Measurements from ENCODE around the gene CACTIN.

CACTIN gene

DNA sequence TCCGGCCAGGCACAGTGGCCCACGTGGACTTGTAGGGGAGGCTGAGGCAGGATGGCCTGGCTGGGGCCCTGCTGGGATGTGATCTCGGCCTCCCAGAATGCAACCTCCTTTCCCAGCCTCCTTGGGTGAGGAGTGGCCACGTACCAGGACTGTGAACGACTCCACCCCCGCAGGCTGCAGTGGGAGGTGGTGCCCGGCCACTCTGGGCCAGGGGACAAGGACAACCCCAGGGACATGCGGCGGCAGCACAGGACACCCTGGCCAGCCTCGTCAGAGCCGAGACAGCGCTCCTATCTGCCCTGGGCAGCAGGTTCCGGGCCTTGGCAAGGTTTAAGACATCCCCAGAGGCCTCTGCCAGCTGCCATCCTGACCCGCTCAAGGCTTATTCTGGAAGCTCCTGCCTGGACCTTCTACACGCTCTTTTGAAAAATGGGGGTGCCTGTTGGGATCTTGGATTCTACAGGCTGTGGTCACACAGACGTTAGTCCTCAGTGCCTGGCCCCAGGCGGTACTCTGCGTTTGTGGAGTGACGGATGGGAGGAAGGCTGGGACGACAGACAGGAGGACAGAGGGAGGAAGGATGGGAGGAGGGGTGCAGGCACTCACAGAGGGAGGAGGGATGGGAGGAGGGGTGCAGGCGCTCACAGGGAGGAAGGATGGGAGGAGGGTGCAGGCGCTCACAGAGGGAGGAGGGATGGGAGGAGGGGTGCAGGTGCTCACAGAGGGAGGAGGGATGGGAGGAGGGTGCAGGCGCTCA is 19.9 kb upstream of the CACTIN start:
- FAIRE-seq (no peak), DNase-seq (ENCODE audit: low spot score) (no peak)

DNA sequence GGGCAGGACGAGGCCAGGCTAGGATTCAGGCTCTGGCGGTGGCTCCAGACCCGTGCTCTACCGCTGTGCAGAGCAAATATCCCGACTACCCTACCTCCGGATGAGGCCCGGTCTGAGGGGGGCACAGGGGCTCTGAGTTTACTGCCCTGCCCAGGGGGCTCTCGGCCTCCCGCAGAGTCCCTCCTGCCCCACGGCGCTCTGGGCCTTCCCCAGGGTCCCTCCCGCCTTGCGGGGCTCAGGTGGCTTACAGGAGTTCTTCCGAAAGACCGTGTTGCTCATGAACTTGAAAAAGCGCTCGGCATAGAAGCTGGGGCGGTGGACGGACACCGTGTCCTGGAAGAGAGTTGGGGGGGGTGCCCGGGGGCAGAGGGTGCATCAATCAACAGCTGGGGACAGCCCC is 19.1 kb upstream of the CACTIN start:
- no peak for DNase-seq (ENCODE audit: low spot score)
- FAIRE-seq = no peak

DNA sequence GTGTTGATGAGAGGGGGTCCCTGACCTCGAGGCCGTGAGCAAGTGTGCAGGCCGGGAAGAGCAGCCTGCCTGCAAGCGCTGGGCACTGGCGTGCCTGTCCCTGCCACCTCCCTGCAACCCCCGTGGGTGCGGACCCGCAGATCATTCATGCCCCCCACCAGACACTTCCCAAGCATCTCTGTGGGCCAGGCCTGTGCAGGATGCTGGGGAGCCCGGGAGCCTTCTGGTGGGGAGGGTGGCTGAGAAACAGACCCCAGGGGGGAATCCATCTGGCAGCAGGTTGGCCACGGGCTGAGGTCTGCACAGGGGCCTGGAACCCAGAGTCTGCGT is 18.4 kb upstream of the CACTIN start:
- FAIRE-seq (no peak), DNase-seq (ENCODE audit: low spot score) (no peak)

DNA sequence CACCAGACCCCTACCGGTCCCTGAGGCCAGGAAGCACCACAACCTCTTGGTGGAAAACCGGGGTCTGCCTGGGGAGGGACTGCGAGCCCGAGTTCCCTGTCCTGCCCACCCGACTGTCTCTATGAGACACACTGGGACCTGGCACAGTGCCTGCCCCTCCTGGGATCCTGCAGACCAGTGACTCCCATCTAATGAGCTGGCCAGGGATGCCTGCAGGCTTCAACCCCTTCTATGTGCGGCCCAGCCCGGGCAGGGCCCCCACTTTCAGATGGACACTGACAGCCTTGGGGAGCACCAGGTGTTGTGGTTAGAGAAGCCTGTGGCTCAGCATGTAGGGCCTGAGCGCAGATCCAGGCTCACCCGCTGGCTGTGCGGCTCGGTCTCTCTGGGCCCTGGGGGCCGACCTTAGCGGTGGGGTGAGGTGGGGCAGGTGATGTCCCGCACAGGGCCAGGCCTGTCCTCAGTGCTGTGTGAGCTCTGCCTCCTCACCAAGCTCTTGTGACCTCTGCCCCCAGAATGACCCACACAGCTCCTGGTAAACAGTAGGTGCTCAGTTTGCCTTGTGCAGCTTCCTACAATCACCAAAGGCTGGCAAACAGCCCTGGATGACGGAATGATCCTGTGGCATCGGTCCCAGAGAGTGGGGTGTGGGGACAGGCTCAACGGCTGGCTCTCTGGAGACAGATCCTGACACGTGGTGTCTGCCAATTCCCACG is 17.9 kb upstream of the CACTIN start:
- FAIRE-seq (no peak), DNase-seq (ENCODE audit: low spot score) (no peak)

DNA sequence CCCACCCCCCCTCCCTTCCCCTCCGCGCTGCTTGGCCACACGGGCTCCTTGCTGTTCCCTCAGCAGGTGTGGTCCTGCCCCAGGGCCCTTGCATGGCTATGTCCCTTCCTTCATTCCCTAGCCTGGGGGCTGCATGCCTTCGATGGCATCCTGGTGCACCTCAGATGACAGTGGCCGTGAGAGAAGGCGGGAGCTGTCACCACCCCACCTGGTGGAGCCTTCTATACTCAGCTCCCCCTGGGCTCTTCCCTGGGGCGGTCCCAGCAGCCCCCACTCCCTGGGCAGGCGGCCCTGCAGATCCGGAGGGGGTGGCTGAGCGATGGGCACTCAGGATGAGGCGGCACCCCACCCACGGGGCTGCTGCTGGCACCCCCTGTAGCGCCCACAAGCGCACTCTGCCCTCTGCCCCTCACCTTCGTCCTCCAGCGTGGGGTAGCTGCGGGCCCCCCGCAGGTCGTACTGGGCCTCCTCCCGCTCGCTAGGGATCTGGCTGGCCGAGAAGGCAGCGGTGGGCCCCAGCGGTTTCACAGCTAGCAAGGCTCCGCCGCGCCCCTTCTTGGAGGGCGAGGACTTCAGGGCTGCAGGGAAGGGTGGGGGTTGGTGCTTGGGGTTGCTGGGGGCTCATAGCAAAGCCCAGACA is 17.2 kb upstream of the CACTIN start:
- no peak for FAIRE-seq
- DNase-seq (ENCODE audit: low spot score) = no peak

DNA sequence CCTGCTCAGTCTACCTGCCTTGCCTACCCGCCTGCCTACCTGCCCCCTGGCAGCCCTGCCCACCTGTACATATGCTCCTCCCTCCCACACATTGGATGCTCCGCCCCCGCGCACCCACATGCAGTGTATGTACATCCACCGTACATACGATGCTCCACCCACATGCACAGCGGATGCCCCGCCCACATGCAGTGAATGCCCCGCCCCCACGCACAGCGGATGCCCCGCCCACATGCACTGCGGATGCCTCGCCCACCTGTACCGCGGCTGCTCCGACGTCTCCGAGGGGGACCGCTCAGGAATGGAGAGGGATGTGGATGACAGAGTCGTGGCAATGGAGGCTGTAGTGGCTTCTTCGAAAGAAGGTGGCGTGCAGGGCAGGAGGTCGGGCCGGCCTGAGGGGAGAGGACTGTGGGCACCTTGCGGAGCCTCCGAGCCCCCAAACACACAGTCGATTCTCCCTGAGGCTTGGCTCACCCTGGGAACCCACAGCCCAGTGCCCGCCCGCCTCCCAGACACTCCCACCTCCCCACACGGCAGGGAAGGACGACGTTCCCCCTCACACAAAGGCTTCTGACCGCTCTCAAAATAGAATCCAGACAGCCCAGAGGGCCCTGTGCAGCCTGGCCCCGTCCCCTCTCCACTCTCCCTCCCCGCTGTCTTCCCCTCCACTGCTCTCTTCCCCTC is 16.5 kb upstream of the CACTIN start:
- FAIRE-seq = no peak

DNA sequence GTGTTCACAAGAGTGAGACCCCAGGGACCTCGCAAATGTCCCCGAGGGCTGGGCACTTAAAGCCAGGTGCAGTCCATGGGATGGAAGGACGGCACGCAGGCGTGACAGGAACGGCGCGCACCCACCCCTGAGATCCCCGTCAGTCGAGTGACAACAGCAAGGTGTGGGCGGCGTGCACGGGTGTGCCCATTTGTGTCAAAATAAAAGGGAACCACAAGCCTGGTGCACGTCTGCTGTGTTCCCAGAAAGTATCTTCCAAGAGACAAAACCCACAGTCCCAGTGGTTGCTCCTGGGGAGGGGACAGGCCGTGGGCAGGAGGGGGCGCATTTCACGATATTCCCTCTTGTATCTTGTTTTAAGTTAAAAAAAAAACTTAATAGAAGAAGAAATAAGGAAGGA is 15.7 kb upstream of the CACTIN start:
- DNase-seq (ENCODE audit: low spot score) (no peak), FAIRE-seq (no peak)

More for the DNA sequence above, 16.5 kb upstream of the CACTIN start:
- DNase-seq (ENCODE audit: low spot score) = no peak

DNA sequence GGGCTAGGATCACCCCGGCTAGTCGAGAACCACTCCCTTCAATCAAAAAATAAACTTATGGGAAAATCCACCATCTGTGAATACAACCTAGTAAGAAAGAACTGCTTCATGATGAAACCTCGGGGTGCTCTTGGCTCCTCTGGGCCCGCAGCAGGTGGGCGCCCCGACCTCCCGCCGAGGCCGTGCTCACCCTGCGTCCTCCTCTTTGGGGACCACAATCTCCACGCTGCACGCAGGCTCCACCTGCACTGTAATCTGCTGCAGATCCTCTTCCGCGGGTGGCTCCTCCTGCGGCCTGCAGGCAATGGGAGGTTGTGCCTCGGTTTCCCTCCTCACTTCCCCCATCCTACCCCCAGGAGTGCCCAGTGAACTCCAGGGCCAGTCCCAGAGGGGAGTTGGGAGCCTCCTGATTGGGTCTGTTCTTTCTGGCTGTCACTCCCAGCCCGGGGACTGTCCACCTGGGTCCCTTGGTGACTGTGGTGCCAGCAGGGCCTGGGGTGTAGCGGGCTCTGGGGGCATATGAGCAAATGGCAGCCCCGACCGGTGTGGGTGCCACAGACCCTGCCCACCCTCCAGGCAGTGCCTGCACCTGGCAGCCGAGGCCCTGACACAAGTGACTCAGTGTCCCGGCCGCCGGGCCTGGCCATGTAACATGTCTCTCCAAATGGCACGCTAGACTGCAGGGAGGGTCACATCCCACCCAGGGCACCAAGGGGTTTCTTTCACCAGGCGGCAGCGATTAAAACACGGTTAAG is 15.1 kb upstream of the CACTIN start:
- no peak for FAIRE-seq

DNA sequence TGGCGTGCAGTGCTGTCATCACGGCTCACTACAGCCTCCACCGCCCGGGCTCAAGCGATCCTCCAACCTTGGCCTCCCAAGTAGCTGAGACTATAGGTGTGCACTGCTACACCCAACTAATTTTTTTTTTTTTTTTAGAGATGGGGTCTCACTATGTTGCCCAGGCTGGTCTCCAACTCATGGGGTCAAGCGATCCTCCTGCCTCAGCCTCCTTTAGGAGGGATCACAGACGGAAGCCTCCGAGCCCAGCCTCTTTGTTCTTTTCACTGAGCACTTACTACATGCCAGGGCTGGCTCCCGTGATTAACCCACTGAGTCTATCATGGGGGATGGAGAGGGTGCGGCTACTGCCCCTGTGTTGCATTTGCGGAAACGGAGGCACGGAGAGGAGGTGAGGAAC is 12.9 kb upstream of the CACTIN start:
- FAIRE-seq = no peak
- no peak for DNase-seq (ENCODE audit: low spot score)

More for the DNA sequence above, 15.1 kb upstream of the CACTIN start:
- no peak for DNase-seq (ENCODE audit: low spot score)

DNA sequence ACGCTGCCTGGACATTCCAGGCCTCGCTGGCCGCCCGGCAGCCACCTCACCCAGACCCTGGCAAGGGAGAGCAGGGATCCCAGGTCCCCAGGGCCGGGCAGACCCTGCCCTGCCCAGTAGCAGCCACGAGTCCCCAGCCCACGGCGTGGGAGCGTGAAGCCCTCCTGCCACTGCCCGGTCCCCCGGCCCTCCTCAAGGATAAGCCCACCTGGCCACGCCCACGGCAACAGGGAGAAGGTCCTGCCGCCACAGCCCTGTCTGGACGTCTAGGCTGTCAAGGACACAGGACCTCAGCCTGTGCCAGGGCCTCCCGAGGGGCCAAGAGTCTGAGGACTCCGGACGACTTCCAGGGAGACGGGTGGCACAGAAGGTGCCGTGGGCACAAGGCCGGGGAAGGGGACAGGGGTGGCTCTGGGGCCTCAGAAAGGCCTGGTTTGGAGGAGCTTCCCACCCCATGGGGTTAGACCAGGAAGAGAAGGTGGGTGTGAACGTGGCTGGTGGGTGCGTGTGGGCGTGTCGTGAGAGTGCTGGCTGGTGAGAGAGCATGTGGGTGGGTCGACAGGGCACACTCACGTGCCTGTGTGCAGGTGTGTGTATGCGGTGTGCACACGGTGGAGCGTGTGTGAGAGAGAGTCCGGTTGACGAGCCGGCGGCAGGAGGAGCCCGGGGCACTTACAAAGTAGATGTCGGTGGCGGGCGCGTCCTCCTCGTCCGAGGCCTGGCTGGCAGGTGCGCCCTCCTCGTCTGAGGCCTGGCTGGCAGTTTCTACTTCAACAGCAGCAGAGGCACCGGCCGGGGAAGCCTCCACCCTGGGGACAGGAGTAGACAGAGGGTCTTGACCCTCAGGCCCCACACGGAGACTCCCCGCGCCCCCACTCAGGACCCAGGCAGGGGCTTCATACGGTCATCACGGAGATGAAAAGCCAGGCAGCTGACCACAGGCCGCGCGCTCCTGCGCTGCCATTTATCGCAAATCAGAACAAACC is 11.9 kb upstream of the CACTIN start:
- FAIRE-seq = no peak
- DNase-seq (ENCODE audit: low spot score) = no peak

DNA sequence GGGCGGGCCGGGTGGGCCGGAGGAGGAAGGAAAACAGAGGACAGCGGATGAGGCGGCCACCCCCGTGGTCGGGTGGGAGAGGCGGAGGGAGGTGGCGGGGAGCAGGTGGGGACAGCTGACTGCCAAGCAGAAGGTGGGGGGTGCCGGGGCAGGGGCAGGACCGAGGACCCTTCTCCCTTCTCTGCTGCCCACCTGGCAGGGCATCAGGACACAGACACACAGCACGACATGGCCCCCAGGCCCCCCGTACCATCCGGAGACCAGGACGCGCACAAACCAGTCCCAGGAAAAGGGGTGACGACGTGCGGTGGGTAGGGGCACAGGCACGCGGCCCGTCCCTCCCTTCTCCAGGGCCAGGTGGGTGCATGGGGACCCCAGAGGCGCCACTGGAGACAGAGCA is 11.0 kb upstream of the CACTIN start:
- FAIRE-seq (no peak), DNase-seq (ENCODE audit: low spot score) (no peak)

DNA sequence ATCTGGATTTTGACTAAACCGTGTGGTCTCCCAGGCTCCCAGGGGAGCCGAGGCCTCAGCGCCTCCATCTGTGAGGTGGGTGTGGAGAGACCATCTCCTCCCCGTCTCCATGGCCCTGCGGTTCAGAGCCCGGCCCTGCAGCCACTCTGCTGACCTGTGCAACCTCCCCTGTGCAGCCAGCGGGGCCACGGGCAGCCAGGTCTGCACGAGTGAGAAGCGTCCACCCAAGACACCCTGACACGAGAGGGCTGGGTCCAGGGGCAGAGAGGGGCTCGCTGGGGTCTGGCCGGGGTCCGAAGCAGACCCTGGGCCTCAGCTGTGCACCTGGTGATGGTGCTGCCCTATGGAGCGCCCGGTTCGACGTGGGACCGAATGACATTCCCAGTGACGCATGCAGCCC is 10.4 kb upstream of the CACTIN start:
- no peak for DNase-seq (ENCODE audit: low spot score)
- FAIRE-seq = no peak

DNA sequence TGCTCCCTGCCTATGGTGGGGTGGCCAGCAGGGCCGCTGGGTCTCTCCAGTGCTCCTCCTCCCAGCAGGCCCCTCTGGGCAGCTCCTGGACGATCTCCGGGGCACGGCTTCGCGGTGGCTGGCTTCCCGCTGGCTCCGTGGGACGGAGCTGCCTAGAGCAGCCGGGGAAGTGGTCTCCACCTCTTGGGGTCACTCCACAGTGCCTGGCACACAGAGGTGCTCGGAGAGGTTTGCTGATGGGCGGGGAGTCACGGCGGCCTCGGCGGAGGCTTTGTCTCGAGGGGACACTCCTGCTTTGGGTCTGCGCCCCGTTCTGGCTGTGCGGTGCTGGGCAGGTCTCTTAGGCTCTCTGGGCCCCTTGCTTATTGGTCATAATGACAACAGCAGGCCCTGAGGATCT is 9.9 kb upstream of the CACTIN start:
- no peak for FAIRE-seq

DNA sequence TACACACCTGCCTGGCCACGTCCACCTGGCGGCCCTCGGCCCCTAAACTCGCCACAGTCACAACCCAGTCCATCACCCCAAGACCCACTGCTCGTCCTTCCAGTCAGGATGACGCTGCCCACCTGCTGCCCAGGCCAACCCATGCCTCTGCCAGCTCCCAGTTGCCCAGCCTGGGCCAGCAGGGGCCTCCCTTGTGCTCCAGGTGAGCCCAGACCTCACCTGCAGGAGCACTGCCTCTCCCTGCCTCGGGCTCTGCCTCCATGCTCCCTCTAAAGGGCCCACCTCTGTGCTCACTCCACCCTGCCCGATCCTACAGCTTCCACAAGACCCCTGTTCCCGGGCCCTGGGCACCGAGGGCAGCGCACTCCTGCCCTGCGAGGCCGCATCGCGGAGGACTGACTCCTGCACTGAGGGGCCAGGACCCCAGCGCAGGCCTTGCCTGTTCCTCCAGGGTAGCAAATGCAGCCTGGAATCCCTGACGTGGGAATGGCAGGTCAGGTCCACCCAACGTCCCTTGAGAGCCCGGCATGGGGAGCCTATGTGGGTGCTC is 8.0 kb upstream of the CACTIN start:
- no peak for FAIRE-seq

More for the DNA sequence above, 9.9 kb upstream of the CACTIN start:
- DNase-seq (ENCODE audit: low spot score) = no peak

DNA sequence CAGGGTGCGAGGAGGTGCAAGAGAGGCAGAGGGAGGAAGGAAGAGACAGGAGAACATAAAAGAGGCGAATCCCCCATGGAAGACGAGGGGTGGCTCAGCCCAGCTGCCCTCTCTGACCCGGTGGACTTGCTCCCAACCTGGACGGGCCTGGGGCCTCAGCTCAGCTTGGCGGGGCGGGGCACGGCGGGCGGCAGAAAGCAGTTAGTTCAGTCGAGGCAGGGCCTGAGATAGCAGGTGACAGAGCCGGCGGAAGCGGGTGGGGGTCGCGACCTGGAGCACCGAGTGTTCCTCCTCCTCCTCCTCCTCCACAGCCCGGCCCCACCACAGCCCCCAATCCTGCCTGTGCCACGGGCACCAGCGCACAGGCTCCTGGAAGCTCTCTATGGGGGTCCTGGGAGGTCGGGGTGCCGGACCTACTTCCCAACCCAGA is 7.0 kb upstream of the CACTIN start:
- no peak for DNase-seq (ENCODE audit: low spot score)
- FAIRE-seq = no peak

More for the DNA sequence above, 8.0 kb upstream of the CACTIN start:
- DNase-seq (ENCODE audit: low spot score) = no peak

DNA sequence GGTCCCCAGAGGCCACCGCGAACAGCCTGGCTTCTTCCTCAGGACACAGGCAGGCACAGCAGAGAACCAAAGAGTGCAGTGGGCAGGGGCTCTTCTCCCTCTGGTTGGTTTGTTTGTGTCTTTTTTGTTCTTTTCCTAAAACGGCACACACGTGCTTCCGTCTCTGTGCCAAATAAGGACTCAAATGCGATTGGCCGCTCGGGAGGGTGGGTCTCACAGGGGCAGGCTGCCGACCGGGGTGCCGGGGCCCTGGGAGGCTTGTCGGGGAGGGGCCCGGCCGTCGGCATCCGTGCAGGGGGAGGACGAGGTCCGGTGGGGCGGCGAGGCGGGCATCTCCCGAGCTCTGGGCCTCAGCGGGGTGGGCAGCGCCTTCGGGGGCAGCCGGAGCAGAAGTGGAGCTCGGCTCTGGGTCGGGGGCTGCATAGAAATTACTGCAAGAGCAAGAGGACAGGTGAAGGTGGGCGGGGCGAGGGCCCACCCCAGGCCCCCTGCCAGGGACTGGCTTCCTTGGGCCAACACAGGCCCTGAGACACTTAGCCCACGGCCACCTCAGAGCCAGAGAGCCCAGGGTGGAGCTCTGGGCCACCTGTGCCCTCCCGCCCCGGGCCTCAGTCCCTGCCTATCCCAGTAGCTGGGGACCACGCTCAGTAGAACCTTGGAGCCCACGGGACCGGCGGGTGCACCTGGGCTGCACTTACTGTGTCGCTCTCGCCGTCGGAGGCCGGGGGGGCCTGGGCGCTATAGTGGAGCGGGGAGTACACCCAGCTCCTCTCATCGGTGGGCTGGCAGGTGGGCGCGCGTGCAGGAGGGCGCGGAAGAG is 6.4 kb upstream of the CACTIN start:
- FAIRE-seq (no peak), DNase-seq (ENCODE audit: low spot score) (no peak)

DNA sequence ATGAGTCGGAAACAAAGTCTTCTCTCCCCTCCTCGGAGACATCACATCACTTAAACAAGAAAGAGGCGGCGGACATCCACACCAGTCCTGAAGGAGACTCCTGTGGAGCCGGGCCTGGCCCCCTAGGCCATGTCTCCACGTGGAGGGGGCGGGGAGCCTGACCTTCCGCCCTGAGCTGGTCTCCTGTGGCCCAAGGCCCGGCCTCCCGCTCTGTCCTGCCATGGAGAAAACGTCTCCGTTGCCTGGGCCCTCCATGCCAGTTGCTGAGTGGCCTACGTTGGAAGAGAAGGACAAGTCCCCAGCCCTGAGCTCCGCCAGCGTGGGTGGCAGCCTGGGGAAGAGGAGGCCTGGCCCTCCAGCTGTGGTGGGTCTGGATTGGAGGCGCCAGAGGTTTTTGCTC is 5.5 kb upstream of the CACTIN start:
- no peak for FAIRE-seq
- no peak for DNase-seq (ENCODE audit: low spot score)

DNA sequence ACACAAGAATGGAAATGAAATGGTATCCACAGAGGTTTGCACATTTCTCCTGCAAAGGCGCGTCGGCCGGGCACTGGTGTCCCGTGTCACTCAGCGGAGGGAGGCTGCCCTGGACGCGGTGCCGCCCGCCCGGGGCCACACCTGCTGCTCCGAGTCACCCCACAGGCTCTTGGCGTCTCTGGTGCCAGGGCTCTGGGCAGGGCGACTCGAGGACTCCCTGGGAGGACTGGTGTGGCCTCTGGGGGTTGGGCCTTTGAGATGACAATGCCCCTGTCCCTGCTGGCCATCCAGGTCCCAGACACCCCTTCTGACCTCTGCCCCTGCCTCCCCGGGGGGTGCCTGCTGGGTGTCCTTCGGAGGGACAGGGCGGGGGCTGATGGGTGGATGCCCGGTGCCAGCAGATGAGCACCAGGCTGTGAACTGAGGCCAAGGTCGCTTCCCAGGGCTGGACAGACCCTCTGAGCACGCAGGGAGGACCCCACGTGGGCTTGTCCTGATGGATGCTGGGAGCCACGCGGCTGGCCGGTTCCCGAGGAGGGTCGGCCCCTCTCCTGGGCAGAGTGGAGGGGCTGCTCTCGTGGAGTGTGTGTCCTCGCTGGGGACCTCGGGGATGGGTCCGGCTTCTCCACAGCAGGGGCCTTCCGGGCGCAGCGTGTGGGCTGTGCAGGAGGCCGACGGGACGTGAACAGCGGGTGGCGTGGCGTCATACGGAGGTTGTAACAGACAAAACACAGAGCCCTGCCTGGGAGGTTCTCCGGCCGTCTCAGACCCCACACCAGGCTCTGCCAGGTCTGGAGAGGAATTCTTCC is 4.7 kb upstream of the CACTIN start:
- DNase-seq (ENCODE audit: low spot score) (no peak), FAIRE-seq (no peak)

All from urothelium cell line (cell line).